C4-2B (cell line): ENCODE data around the gene KHSRP.

Experiments used
- CTCF ChIP-seq: fragments of 450-650 bp; conservative IDR thresholded peaks from 2 replicates; pipeline ENCODE4 v1.5.1; 2017; ENCODE audit warnings: mild to moderate bottlenecking
- ZFX ChIP-seq: fragments of 450-650 bp; IDR thresholded peaks from 2 replicates; pipeline ENCODE4 v1.6.1; 2017

GRCh38 chr19:6413291-6413690 is 11.3 kb downstream of the KHSRP start:
- TF ChIP-seq CTCF (no peak), ZFX (no peak)
